Measurements from ENCODE around the gene SMIM7.

DNA sequence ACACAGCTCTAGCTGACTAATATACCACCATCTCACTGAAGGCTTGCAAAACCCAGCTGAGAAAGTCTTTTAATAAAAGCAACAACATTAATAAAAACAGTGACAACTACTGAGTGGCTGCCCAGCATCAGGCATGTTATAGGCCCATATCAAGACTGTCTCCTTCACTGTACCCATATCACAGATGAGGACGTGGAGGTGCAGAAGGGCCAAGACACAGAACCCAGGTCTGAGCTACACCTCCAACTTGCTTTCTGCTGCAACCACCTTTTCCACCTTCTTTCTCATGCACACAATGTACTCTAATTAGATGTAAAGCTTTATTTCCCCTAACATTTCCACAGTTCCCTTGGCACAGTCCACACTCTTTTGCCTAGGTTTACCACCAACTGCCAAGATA lies 21.3 kb downstream of the SMIM7 start:
- TF ChIP-seq CTCF (IDR thresholded peaks at IDR 0.05) (no peak), ZFX (IDR thresholded peaks at IDR 0.05; ENCODE audit: borderline replicate concordance) (no peak)

Measured in 22Rv1 (cell line).